ENCODE results near the gene POLR1A. TPM values are rescaled to one million over a fixed set of nuclear protein-coding genes. Genes with fewer than 3 reads are reported as not detected.

The POLR1A gene
- total RNA-seq, 4 donors from 2014 or later = 20.1 to 31.7 (median 29.4) TPM

DNA sequence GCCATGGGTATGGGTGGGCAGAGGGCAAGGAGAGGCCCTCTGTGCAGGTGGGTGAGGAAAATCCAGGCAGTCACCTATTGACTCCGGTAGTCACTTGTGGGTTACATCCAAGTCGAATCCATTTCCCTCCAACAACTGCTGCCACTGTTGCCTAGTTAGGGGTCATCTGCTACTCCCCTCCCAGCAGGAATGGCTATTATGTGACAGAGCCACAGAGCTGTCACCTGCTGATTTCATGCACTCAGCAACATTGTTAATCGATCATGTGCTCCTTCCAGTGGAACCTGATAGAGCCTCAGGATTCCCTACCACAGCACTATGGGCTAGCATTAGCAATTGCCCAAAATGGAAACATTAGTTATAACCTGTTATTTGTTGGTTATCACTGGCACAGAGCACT is 31.4 kb downstream of the POLR1A start:
- H3K36me3 ChIP-seq = peaks cover 0 to 62% of the 10 kb centered on the region in 2 donors
- no peaks in the 10 kb centered on the region for H3K9me3 ChIP-seq
- in situ Hi-C loops (cut with MboI; ENCODE audit: low sequenced_read_pairs in 4 of 4) (loop anchor here in 1 of 4 donors (5.0 kb wide), 1 partner anchor 187 kb away; the partner anchor contains the start of gene ST3GAL5), intact Hi-C loops (cut with DNase I; ENCODE audit: low total_unique reads) (loop anchor here (10.0 kb wide), 1 partner anchor 439 kb away; no protein-coding TSS in a partner anchor)
- H3K27ac ChIP-seq = peak overlapping the region in 2 of 4 donors; percentile 86 to 88
- TF ChIP-seq POLR2A (IDR thresholded peaks at IDR 0.05) (no peak), CTCF (IDR thresholded peaks at IDR 0.05 in 4 of 5, conservative IDR thresholded peaks at IDR 0.05 in 1 of 5) (no peak)
- ATAC-seq (no peak), DNase-seq (no peak)
- peaks cover 27 to 34% of the 10 kb centered on the region in 2 donors for H3K4me1 ChIP-seq
- H3K27me3 ChIP-seq = no peaks in the 10 kb centered on the region
- H3K4me3 ChIP-seq = no peak overlapping the region

DNA sequence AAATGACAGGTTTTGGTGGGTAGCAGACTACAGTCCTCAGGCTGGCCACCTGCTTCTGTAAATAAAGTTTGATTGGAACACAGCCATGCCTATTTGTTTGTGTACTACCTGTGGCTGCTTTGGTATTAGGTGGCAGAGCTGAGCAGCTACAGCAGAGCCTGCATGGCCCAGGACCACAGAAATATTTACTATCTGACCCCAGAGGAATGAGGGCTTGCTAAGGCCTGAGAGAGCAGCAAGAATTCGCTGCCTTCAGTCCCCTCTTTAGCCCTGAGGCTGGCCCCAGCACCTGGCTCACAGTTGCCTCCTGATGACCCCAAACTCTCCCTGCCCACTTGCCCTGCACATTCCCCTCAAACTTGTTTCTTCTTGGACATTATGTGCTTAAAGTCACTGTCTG is 32.5 kb downstream of the POLR1A start:
- peaks cover 0 to 68% of the 10 kb centered on the region in 2 donors for H3K36me3 ChIP-seq
- in situ Hi-C loops (cut with MboI; ENCODE audit: low sequenced_read_pairs in 4 of 4) = loop anchor here in 1 of 4 donors (5.0 kb wide), 1 partner anchor 186 kb away; the partner anchor contains the start of gene ST3GAL5
- H3K4me3 ChIP-seq = no peak overlapping the region
- intact Hi-C loops (cut with DNase I; ENCODE audit: low total_unique reads) = loop anchor here (10.0 kb wide), 1 partner anchor 438 kb away; no protein-coding TSS in a partner anchor
- TF ChIP-seq CTCF (IDR thresholded peaks at IDR 0.05 in 4 of 5, conservative IDR thresholded peaks at IDR 0.05 in 1 of 5) (no peak), POLR2A (IDR thresholded peaks at IDR 0.05) (no peak)
- peaks cover 33 to 38% of the 10 kb centered on the region in 2 donors for H3K4me1 ChIP-seq
- peak overlapping the region; percentile 81 to 91 (median 87) for H3K27ac ChIP-seq
- no peak for DNase-seq
- H3K27me3 ChIP-seq = no peaks in the 10 kb centered on the region
- H3K9me3 ChIP-seq = no peaks in the 10 kb centered on the region
- no peak for ATAC-seq

GRCh38 chr2:86072271-86072858 is 33.3 kb downstream of the POLR1A start:
- peak overlapping the region; percentile 81 to 91 (median 87) for H3K27ac ChIP-seq
- peaks cover 33 to 45% of the 10 kb centered on the region in 2 donors for H3K4me1 ChIP-seq
- H3K4me3 ChIP-seq = no peak overlapping the region
- no peaks in the 10 kb centered on the region for H3K9me3 ChIP-seq
- ATAC-seq (peak; percentile 13 to 66), DNase-seq (peak in 1 of 2 donors; percentile 83)
- in situ Hi-C loops (cut with MboI; ENCODE audit: low sequenced_read_pairs in 4 of 4) (loop anchor here in 1 of 4 donors (5.0 kb wide), 1 partner anchor 185 kb away; the partner anchor contains the start of gene ST3GAL5), intact Hi-C loops (cut with DNase I; ENCODE audit: low total_unique reads) (loop anchor here (10.0 kb wide), 1 partner anchor 438 kb away; no protein-coding TSS in a partner anchor)
- TF ChIP-seq POLR2A (IDR thresholded peaks at IDR 0.05) (peak; percentile 33 to 43), CTCF (IDR thresholded peaks at IDR 0.05 in 4 of 5, conservative IDR thresholded peaks at IDR 0.05 in 1 of 5) (no peak)
- no peaks in the 10 kb centered on the region for H3K27me3 ChIP-seq
- peaks cover 0 to 60% of the 10 kb centered on the region in 2 donors for H3K36me3 ChIP-seq

DNA sequence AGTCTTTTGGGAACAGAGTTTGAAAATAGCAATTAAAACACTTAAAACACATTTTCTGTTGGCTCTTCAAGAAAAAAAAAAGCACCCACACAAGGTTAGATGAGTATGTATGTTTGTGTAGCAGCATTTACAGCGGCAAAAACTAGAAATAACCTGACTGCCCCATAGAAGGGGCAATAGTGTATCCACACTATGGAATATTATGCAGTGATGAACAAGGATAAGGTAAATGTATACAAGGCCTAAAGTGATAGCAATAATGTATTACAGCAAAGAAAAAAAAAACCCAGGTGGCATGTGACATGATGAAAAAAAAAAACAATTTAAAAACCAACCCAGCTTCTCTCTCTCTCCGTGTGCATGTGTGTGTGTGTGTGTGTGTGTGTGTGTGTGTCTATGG is 34.8 kb downstream of the POLR1A start:
- no peaks in the 10 kb centered on the region for H3K27me3 ChIP-seq
- intact Hi-C loops (cut with DNase I; ENCODE audit: low total_unique reads) (loop anchor here (10.0 kb wide), 1 partner anchor 436 kb away; no protein-coding TSS in a partner anchor), in situ Hi-C loops (cut with MboI; ENCODE audit: low sequenced_read_pairs in 4 of 4) (loop anchor here in 1 of 4 donors (5.0 kb wide), 1 partner anchor 184 kb away; the partner anchor contains the start of gene ST3GAL5)
- TF ChIP-seq CTCF (IDR thresholded peaks at IDR 0.05 in 4 of 5, conservative IDR thresholded peaks at IDR 0.05 in 1 of 5) (no peak), POLR2A (IDR thresholded peaks at IDR 0.05) (no peak)
- no peak overlapping the region for H3K4me3 ChIP-seq
- DNase-seq (no peak), ATAC-seq (no peak)
- H3K27ac ChIP-seq = peak overlapping the region; percentile 81 to 91 (median 87)
- H3K4me1 ChIP-seq = peaks cover 33 to 47% of the 10 kb centered on the region in 2 donors
- H3K36me3 ChIP-seq = peaks cover 0 to 45% of the 10 kb centered on the region in 2 donors
- H3K9me3 ChIP-seq = no peaks in the 10 kb centered on the region

Measured in gastrocnemius medialis (tissue), 4 donors.